Activated naive CD4-positive, alpha-beta T cell treated with anti-CD3 and anti-CD28 coated beads for 36 hours (primary cell): Measurements from ENCODE around the gene GDAP1L1. TPM values are rescaled to one million over a fixed set of nuclear protein-coding genes. Genes with fewer than 3 reads are reported as not detected.

ENCODE experiments used
- total RNA-seq, 2 experiments: library from RNA; stranded (reverse); gene quantifications; one replicate each; pipeline ENCODE4 v1.2.3, GENCODE V29; 2021

The GDAP1L1 gene
- total RNA-seq, 2 experiments from 2014 or later = 0.27 to 0.50 TPM

Other genes starting within 250 kb of the GDAP1L1 start
- gene JPH2, start 60.1 kb upstream of the GDAP1L1 start, total RNA-seq = not detected
- 10 to 100 TPM; 27.7 to 28.4 TPM for gene OSER1, start 36.5 kb upstream of the GDAP1L1 start, total RNA-seq
- gene FITM2, start 63.9 kb downstream of the GDAP1L1 start, total RNA-seq = 1 to 10 TPM; 1.7 to 2.1 TPM
- not detected for gene R3HDML, start 89.7 kb downstream of the GDAP1L1 start, total RNA-seq
- gene HNF4A, start 108.4 kb downstream of the GDAP1L1 start, total RNA-seq = not detected
- 10 to 100 TPM; 10.8 to 11.5 TPM for gene TTPAL, start 228.6 kb downstream of the GDAP1L1 start, total RNA-seq